ENCODE data around the gene CDC42BPA.

The CDC42BPA gene

DNA sequence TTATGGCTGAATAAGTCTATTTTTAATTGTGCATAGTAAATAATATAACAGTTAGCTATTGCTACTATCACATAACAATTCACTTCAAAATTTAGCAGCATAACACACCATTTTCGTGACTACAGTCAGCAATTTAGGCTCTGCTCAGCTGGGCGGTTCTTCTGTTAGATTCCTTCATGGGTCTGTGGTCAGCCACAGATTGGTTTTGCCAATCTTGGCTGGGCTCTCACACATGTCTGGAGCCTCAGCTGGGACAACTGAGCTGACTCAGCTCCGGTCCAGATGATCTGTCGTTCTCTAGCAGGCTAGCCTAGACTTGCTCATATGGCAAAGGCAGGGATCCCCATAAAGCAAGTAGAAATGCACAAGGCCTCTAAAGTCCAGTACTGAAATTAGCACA lies 15.1 kb upstream of the CDC42BPA start:
- ATAC-seq (no peak), DNase-seq (no peak)

DNA sequence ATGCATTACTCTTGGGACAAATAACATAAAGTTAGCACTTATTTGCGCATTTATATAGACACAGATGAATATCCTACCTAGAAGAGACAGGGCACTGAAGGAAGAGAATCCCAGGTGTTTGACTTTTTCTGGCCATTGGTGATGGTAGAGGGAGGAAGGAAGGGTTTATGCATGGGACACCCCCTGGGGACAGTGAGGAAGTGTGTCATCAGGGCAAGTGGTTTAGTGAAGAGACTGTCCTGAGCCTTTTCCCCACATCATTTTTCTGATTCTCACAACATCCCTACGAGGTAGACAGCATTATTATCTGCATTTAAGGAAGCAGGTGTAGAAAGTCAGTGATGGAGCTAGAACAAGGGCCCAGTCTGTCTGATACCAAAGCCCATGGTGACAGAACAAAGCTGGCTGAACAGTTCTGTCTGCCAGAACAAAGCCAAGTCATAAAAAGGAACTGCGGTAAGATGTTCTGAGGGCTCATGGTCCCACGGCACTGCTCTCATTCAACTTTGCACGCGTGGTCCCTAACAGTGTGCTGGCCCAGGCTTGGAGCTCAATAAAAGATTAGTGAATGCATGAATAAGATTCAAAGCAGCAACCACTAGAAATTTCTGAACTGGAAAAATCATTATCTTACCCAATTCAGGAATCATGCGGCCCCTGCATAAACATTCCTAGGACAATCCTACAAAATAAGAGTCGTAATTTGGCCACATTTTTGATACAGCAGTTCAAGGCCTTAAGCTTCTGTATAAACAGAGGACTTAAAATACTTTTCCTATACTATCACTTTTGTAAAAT lies 12.2 kb upstream of the CDC42BPA start:
- ATAC-seq: no peak
- no peak for DNase-seq

DNA sequence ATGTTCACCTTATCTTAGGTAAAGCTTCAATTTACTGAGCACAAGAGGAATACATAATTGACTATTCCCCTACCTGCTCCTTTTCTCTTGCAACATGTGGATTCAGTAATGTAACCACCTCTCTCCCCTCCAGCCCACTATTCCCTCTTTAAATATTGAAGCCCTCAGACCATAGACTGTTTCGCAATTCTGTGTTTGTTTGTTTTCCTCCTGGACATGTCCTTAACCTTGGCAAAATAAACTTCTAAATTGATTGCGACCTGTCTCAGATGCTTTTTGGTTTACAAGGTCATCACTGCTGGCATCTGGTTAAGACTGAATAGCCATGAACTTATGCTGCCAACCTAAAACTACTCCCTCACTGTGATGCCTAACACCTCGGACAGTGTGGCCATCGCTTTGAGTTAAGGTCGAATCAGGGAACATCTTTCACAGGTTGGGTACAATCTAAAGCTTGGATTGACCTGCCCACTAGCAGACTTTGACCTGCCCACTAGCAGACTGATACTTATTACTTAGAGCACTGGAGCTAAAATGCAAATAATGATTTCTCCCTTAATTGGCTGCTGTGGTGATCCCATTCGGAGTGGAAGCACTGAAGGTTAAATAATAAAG lies 10.2 kb upstream of the CDC42BPA start:
- DNase-seq (no peak), ATAC-seq (no peak)

DNA sequence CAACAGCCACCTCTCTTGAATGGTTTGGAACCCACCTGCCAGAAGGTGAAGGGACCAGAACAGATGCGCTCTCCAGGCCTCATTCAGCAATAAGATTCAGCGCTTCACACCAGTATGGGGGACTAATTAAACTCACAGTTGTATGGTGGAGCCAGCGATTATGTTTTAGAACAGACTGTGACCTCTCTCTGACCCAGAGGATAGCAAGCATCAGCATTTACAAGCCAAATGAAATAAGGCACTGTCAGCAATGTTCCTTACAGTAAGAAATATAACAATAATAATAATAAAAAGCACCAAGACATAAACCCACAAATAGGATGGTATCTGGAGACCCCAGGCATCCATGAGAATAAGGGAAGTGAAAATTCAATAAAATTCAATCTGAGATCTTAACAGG lies 6.9 kb upstream of the CDC42BPA start:
- DNase-seq (no peak), ATAC-seq (no peak)

DNA sequence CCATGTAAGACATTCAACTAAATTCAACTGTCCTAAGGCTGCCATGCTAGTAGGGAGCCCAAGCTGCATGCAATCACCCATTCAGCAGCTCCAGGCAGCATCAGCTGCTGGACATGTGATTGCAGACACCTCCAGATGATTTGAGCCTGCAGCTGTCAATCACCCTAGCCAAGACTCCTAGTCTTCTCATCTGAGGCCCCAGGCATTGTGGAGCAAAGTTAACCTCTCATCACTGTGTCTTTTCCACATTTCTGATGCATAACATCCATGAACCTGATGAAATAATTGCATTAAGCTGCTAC lies 5.6 kb upstream of the CDC42BPA start:
- no peak for DNase-seq
- no peak for ATAC-seq

DNA sequence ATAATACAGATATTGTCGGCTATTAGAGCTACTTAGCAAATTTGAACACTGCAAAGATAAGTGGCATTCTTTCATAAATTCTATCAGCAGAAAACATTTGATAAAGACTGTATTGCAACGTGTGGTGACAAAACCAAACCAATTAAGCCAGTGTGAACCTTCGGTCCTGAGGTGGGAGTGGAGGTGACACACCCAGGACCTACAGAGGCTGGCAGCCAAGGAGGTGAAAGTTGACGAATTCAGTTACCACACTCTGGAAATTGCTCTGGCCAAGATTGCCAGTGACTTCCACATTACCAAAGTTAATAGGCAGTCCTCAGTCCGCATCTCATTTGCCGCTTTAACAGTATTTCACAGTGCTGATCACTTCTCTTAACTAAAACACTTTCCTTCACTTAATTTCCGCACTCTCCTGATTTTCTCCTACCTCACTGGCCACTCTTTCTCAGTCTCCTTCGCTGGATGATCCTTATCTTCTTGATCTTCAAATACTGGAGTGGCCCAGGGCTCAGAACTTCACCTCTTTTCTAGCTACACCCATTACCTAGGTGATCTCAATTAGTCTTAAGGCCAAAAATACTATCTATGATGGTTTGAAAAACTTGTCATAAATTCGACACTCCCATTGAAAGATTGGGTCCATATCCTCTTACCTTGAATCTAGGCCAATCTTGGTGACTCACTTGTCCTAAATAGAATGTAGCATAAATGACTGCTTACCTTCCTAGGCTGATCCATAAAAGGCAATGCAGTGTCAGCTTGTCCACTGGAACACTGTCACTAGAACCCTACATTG lies 5.1 kb upstream of the CDC42BPA start:
- ATAC-seq (no peak), DNase-seq (no peak)

DNA sequence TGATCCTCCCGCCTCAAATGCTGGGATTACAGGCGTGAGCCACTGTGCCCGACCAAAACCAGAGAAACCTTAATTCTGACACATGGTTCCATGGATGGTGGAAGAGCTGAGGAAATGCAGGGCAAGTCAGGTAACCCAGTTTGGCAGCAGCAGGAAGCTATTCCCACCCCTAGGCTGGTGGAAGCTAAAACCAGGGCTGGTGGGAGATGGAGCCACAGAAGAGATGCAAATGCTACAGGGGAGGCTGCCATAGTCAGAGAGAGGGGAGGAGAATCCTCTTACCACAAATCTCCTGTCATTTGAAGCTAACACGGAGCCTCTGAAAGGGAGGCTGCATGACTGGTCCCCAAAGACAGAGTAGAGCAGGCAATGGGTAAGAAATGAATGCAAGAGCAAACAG lies 4.1 kb upstream of the CDC42BPA start:
- ATAC-seq (no peak), DNase-seq (no peak)

DNA sequence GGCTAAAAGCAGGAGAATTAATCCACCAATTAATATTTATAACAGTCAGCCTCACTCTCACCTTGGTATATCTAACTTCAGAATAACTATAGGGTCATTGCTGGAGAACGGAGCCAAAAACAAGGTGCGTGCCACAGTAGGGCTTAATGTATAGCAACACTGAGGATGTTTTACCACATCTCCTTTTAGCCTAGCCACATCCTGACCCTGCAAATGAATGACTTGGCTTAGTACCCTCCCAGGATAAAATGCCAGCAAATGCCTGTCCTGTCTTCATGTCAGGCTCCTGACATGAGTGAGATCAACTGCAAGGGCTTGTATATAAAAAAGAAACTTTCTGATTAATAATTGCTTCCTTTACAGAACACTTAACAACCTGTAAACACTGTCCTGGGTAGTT lies 2.7 kb upstream of the CDC42BPA start:
- DNase-seq: no peak
- ATAC-seq: peak; percentile 47

DNA sequence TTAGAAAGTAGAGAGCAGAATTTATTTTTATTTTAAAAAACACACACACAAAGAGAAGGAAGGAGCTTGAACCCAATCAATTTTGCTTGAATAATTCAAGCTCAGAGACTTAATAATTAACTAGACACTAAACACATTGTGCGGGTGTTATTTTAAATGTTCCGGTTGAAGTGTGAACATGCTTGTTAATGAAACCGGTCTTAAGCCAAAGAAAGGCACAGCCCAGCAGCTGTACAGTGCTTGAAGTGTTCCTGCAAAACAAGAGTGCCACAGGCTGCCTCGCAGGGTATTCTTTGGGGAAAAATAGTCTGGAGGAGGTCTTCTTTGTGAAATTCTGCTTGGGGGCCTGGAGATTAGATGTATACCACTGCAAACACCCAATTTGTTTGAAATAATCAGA lies 2.2 kb upstream of the CDC42BPA start:
- ATAC-seq (no peak), DNase-seq (no peak)

DNA sequence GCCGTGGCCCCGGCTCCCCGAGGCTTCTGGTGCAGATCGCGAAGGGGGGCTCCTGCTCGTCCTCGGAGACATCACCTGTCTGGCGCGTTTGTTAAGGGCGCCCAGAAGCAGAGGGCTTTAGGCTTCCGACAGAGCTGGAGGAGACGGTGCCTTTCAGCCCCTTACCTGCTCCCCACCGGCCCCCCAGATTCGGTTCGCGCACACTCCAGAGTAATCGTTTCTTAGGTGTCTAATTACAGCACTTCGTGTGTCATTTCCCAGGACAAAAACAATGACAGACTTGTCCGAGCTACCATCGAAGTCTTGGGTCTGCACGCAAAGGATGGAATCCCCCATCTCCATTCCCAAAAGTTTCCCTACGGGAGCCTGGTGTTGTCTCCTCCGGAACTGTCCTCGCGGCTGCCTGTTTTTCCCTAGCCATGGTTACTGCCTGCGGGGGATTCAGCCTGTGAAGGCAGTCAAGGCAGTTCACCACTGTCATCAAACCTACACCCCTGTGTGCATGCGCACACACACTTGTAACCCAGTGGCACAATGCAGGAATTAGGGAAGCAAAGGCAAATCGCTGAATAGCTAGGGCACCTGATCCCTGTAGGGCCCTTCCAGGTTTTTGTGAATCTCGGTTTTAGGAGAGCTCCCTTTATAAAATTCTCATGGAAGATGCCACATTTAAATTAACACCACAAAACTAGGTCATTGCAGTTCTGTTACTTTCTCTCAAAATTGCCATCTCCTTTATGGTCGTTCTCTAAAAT lies 738 bp upstream of the CDC42BPA start:
- ATAC-seq: peak; percentile 33
- DNase-seq: no peak

DNA sequence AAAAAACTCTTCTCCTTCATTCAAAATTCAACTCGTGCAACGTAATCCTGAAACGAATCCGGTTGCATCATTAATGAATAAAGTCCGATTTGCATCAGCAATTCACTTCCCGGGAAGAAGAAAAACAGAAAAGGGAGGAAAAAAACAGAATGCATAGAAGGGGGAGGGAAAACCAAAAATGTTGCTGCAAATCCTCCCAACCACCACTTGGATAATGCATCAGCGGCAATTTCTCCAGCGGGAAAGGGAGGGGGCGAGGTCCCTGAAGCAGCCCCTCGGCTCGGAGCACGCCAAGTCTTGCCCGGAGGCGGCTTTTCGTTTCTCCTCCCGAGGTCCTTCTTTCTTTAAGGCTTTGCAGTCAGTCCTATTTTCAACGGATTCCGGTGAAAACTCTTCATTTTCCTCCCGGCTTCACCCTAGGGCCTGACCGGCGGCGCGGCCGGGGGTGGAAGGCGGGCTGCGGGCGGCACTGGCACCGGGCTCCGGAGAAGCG lies 723 bp downstream of the CDC42BPA start:
- ATAC-seq (no peak), DNase-seq (peak; percentile 16)

DNA sequence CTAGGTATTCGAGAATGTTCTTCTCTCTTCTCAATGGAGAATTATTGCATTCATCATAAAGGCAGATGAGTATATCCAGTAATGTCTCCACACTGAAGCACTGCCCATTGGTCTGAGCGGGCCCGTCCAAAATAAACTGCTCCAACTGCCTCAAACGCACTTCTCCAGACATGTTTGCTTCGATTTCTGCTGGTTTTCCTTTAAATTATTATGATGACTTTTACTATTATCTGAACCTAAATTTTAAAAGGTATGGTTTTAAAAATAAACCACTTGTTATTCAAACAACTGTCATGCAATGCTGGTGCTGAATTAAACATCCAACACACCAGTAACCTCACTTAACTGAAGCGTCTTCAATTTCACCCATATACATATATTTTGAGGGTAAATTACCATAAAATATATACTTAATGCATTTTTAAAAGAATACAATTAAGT lies 1.3 kb downstream of the CDC42BPA start:
- no peak for ATAC-seq

DNA sequence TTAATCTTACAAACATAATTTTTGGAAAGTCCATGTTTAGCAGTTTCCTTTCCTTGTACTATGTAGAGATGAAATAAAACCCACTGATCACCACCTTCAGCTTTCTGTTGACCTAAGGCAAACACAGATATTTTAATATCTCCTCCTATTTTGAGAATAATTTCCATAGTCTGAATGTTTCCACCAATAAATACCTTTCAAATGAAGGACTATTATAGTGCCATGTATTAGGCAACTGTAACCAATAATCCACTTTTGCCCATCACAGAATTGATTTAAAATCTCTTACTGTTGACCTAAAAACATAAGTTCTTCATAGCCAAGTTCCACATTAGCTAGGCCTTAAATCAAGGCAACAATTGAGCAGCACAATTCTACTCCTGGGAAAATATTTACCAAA lies 1.8 kb downstream of the CDC42BPA start:
- DNase-seq (no peak), ATAC-seq (no peak)

More for the DNA sequence above, 1.3 kb downstream of the CDC42BPA start:
- DNase-seq: no peak

DNA sequence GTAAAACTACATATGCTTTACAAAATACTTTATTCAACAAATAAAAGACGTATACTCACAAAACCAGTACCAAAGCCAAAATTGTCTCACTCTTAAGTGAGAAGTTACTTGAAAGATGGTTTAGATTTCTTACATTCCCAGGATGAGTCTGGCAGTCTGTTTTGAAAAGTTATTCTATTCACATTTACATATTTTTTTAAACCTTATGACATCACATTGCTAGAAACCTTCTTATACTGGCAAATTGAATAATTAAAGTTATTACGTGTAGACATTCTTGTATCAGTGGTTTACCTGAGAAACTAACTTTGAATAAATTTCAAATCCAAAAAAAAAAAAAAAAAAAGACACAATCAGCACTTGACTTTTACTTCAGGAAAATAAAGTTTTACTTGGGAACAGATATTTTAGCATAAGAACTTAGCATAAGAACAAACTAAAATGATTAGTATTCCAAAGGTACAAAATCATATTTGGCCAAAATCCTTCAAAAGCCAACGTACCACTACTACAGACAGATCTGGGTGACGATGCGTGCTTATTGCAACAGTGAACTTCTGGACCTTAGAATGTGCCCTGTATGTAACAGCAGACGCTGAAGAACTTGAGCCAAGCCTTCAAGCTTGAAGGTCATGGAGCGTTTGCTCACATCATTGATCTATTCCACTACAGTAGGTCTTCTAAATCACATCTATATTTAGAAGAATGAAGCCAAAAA lies 2.5 kb downstream of the CDC42BPA start:
- ATAC-seq (no peak), DNase-seq (no peak)

DNA sequence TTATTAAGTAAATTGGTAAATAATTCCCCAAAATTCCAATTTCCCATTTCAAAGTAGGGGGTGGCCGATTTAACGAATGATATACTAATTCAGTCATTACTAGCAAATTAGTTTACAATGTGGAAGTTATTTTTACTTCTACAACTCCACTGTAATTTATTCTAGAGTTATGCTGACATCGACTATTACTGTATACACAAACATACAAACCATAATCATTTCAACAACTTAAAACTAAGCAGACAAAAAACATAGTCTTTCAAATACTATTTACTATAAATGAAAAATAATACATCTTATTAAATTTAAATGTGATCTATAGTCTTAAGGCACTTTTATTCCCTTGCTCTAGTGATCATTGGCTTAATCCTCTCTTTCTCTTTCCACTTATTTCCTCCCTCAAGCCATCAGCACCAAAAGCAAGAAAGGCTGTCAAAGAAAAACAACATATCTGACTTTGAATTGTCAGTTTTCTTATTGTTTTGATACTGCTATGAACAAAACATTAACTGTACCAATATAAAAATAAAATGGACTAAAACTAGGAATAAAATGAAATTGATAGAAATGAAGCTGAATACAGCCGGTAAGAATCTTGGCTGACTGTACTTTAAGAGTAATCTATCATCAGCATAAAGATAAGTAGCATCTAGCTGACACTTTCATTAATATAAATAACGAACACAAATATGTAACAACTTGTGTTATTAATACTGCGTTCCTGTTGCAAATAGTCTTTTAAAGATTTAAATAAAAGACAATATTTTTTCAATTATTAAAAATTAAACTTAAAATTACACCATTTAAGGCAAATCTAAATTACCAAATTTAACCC lies 4.1 kb downstream of the CDC42BPA start:
- no peak for ATAC-seq

DNA sequence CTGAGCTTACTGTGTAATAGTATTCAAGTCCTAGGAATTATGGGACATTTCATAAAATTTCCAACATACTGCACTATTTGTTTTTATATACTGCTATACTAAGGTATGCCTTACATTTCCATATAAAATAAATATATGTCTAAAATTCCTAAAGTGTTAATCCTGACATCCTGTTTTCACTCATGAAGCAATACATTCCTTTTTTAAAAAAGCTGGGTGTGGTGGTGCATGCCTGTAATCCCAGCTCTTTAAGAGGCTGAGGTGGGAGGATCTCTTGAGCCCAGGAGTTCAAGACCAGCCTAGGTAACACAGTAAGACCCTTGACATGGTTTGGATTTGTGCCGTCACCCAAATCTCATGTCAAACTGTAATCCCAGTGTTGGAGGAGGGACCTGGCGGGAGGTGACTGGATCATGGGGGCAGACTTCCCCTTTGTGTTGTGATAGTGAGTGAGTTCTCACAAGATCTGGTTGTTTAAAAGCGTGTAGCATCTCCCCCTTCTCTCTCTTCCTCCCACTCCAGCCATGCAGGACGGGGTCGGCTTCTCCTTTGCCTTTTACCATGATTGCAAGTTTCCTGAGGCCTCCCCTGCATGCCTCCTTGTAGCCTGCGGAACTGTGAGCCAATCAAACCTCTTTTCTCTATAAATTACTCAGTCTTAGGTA lies 5.8 kb downstream of the CDC42BPA start:
- no peak for ATAC-seq
- no peak for DNase-seq

More for the DNA sequence above, 4.1 kb downstream of the CDC42BPA start:
- DNase-seq: no peak

DNA sequence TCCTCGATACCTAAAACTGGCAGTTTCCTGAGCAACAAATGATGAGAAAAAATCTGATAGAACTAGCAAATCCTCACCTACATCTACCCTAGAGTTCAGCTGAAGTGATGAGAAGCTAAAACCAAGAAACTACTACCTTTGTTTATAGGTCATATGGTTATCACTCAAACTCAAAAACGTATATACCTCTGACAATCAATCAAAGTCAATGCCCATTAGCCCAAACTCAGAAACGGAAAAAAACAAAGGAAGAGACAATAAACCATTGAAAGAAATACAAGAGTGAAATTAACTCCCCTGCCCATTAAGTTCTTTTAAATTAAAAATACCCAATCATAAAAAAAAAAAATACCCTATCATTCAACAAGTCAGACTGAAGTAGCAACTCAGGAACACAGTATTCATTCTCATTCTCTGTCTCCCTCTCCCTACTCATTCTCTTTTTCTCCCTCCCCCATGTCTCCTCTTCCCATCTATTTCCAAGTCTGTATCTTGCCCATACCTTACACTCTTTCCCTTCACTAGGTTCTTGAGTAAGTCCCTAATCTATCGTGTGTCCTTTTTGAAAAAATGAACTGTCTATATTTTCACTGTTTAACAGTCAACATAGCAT lies 6.8 kb downstream of the CDC42BPA start:
- no peak for ATAC-seq
- DNase-seq: no peak

DNA sequence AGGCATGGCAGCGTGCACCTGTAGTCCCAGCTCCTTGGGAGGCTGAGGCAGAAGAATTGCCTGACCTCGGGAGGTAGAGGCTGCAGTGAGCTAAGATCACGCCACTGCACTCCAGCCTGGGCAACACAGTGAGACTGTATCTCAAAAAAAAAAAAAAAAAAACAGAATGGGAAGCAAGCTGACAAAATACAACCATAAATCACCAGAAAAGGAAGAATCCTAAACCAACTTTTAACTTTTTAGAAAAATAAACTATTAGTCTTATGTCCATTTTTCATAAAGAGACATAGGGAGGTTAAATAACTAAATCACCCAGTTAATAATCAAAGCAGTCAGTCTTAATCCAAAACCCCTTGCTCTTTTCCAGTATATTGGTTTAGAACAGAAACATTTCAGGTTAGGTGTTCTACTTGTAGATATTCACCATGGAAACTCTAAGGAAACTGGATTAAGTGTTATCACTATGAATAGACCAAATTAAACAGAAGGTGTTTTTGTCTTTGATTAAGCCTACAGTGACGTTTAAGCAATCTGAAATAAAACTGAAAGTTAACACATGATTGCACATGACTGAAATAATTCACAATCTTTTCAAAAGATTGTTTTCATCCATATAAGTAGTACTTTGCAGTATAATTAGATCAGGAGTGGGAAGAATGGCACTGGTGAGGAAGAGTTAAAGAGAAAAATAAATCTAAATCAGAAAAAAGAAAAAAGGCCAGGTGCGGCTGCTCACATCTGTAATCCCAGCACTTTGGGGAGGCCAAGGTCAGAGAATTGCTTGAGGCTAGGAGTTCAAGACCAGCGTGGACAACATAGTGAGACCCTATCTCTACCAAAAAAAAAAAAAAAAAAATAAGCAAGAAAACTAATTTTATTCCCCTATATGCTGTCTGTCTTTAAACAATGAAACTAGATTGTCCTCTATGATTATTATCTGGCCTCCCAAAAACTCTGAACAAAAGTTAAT lies 9.6 kb downstream of the CDC42BPA start:
- ATAC-seq: no peak
- DNase-seq: no peak

DNA sequence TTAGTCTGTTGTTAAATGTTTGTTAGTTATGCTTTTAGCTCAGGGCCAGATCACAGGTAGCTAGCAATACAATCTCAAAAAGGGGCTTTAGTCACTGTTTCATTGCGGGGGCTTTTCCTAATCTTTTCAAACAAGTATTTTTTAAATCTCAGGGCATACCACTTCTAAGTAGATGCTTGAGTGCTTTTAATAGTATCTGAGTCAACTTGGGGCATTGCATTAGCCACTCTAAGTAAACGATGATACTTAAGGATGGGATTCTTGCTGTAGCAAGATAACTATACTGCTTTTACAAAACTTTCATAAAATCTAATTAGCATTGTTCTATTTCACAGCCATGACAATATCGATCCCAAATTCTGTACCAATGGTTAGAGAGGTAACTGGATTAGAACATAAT lies 11.6 kb downstream of the CDC42BPA start:
- ATAC-seq: no peak
- DNase-seq: no peak
